ENCODE data around the gene APH1A.
A peak's percentile ranks its signal among the peaks of the same experiment; 100 is the strongest.
"Not testable (repeated sequence)": the region's sequence is repeated elsewhere in the genome, so short reads cannot be mapped to it uniquely, and the experiment has no call there.

The APH1A gene

DNA sequence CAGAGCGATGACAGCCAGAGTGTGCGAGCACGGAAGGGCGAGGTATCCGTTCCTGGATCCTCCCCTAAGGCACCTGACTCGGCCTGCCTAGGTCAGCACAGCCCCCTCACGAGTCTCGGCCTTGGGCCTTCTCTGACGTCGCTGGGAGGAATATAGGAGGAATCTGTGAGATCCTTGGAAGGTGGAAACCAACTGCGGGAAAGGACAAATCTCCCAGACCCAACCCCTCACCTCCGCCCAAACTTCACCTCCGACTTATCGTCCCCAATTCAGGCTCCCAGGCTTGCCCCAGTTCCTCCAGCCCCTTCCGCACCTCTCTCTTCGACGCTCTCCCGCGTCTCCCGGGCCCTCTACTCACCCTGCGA is 494 bp downstream of the APH1A start:
- DNase-seq (ENCODE audit: low read depth in 2 of 2), result peak in 1 of 2 donors; percentile 3

- no peak for DNase-seq (ENCODE audit: low read depth in 2 of 2)
Measured at GRCh38 chr1:150267896-150268295, 920 bp downstream of the APH1A start.

DNA sequence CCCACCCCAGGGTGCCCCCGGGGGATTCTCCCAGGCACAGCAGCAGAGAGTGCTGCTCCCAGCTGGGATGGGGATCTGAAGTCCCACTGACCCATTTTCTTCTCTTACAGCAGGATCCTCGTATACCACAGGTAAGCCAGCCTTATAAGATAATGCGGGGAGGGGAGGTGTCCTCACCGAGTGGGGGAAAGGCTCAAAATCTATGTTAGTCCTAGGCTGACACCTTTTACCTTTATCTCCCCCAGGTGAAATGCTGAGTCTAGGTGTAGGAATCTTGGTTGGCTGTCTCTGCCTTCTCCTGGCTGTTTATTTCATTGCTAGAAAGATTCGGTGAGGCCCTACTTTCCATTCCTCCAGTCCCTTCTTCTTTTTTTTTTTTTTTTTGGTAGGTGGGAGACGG is 5.3 kb downstream of the APH1A start:
- DNase-seq (ENCODE audit: low read depth in 2 of 2), result no peak

DNA sequence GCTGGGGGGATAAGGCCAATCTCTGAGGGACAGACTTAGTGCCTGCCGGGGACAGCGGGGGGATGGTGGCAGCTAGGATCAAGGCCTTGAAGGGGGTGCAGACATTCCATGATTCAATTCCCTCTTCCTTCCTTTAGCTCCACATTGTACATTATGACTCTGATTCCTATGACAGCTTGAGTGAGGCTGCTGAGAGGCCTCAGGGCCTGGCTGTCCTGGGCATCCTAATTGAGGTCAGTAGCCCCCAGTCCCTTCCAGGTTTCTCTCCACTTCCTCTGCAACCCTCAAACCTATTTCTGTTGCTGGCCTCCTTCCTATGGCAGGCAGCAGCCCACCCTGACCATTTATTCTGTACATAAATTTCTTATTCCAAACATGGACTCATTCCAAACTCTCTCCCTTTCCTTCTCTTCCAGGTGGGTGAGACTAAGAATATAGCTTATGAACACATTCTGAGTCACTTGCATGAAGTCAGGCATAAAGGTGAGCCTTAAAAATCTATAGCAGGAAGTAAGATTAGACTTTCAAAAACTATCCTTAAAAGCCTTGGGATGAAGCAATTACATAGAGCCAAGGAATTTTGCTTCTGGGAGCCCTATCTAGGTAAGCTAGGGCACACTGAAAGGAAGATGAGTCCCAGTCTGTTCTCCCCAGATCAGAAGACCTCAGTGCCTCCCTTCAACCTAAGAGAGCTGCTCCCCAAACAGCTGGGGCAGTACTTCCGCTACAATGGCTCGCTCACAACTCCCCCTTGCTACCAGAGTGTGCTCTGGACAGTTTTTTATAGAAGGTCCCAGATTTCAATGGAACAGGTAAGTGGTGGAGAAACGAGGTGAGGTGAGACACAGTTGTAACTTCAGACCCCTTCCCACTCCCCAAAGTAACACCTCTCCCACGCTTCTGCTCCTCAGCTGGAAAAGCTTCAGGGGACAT is 6.2 kb downstream of the APH1A start:
- DNase-seq (ENCODE audit: low read depth in 2 of 2), result no peak

GRCh38 chr1:150261367-150261766 is 7.4 kb downstream of the APH1A start:
- no peak for DNase-seq (ENCODE audit: low read depth in 2 of 2)

- DNase-seq (ENCODE audit: low read depth in 2 of 2), result no peak
Measured at GRCh38 chr1:150259758-150260669, 8.8 kb downstream of the APH1A start.

GRCh38 chr1:150259217-150259616 is 9.6 kb downstream of the APH1A start:
- DNase-seq (ENCODE audit: low read depth in 2 of 2), result no peak

- DNase-seq (ENCODE audit: low read depth in 2 of 2), result no peak
Measured at GRCh38 chr1:150257624-150258585, 10.9 kb downstream of the APH1A start, which contains the start of gene CA14. TSS of gene CA14 (plus strand) at chr1:150257774. CDS start at chr1:150258129, 355 bp downstream.

- DNase-seq (ENCODE audit: low read depth in 2 of 2), result no peak
Measured at GRCh38 chr1:150256554-150257341, 12.1 kb downstream of the APH1A start.

DNA sequence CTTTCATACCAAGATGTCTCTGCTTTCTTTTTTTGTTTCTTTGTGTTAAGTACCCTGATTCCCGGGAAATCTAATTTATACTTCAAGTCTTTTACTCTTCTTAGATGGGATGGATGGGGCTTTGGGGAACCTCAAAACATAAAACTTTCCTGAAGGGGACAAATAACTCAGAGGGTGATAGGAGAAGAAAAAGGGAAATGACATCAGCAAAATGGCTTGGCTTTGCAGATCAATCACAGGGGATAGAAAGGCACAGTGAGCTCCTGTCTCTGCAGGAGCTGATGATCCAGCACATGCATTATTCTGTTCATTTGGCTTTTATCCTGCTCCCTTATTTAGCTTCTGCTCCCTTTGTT is 12.6 kb downstream of the APH1A start:
- DNase-seq (ENCODE audit: low read depth in 2 of 2), result no peak

DNA sequence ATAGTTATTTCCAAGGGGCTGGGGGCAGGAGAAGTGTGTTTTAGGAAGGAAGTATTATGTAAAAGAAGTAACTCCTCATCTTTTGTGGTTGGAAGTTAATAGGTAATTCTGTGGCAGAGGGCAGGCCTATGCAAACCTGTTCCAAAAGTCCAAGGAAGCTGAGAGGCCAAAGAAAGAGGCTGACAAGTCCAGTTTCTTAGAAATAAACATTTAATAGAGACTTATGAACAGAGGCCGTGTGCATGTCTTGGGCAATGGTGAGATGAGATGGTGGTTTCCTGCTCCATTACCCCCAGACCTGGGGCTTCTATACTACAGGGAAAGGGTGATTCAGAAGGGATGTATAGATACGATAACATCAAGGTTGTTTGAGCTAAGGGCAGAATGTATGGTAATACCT is 18.9 kb downstream of the APH1A start:
- DNase-seq (ENCODE audit: low read depth in 2 of 2), result no peak

GRCh38 chr1:150243003-150243402 is 25.8 kb downstream of the APH1A start:
- no peak for DNase-seq (ENCODE audit: low read depth in 2 of 2)

GRCh38 chr1:150237746-150238145 is 31.1 kb downstream of the APH1A start:
- DNase-seq (ENCODE audit: low read depth in 2 of 2), result no peak

- not testable (repeated sequence) for DNase-seq (ENCODE audit: low read depth in 2 of 2)
Measured at GRCh38 chr1:150237176-150237575, 31.6 kb downstream of the APH1A start.

DNA sequence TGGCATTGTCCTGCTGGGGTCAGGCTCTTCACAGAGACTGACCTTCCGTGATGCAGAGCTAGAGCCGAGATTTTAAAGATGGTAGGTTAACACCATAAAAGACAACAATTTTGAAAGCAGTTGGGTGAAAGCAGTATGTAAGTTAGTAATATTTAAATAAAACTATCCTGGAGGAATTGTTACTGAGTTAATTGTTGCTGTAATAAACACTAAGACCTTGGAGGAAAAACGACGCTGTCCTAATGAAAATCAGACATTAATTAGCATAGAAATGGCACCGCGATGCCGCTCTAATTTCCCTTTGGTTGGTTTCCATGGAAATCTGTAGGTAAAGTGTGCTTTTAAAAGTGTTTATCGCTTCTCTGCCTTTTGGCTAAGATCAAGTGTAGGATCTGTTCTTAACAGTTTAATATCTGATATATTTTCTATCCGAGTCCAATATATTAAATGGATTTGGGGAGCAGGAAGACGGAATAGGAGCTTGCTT is 32.2 kb downstream of the APH1A start:
- DNase-seq (ENCODE audit: low read depth in 2 of 2), result no peak

DNA sequence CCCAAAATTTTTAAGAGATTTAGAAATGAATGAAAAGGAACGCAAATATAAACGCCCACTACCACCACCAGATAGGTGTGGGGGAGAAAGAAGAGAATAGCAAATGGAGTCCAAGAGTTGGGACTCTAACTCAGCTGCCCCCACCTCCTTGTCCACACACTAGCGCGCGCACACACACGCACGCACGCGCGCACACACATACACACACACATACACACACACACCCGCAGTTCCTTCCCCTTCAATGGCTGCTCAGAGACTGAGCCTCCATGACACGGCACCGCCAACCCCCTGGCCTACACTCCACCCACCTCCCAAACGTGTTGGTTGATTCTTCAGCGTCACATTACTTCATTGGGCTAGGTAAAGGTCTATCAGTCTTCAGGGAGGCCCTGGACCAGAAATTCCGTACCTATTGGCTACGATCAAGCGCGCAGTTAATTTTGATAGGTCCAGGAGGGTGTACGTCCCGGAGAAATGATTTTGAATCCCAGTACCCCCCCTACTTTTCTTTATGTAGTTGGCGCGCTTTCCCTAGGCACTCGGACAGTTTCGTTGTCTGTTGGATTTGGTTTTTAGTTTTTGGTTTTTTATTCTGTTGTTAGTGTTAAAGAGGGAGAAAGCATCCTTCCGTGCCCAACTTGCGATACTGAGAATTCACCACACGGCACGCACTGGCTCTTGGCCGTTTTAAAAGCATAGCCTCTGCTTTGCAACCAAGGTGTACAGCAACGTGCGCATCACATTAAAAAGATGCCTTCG is 32.8 kb downstream of the APH1A start, which contains the start of gene ANP32E:
TSS of gene ANP32E (minus strand) at position 261 of the 762 bp plus-strand sequence. CDS start 326 bp downstream, outside the sequence.
- peak; percentile 84 to 91 for DNase-seq (ENCODE audit: low read depth in 2 of 2)

- peak in 1 of 2 donors; percentile 36 for DNase-seq (ENCODE audit: low read depth in 2 of 2)
Measured at GRCh38 chr1:150235294-150235851, 33.4 kb downstream of the APH1A start.

DNA sequence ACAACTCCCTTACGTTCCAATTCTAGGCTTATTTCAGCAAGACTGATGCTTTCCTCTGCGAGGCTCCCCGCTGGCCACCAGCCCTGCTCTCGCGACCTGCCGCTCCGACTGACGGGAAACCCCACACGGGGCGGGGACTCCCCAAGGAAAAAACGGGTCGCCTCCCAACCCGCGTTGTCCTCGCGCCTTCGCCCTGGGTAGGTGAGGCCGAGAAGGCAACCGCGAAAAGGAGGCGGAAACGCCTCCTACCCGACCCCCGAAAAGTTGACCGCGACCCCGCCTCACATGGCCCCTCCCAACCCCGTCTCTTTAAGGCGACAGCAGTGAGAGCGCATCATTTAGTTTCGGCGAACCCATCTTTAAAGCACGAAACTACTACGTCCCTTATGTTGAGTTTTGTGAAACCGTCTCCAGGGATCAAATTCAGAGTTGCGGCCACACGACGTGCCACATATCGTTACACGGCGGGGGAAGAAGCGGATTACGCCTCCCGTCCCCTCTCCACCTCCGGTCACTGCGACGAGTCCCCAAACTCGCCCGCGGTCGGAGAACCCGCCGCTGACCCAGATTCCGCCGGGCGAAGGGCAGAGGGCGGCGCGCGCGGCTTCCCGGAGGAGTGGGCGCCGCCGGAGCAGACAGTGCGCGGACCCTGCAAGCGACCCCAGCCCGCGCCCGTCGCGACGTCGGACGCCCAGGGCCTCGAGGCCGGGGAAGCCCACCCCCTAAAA is 34.1 kb downstream of the APH1A start:
- DNase-seq (ENCODE audit: low read depth in 2 of 2), result peak; percentile 80 to 89

GRCh38 chr1:150234309-150234565 is 34.6 kb downstream of the APH1A start:
- no peak for DNase-seq (ENCODE audit: low read depth in 2 of 2)
